Stimulated activated naive B cell treated with anti-CD40 and anti-IgM and Interleukin-4, amounts not matched to agents 10 μg/mL and 1 μg/mL and 100 μg/mL, for 72 hours (primary cell): Measurements from ENCODE around the gene TMEM255B.
"Not testable (repeated sequence)": the region's sequence is repeated elsewhere in the genome, so short reads cannot be mapped to it uniquely, and the experiment has no call there.

Experiments
- ATAC-seq, 2 donors: fragments of 150-1000 bp; cut with Tn5 transposase; replicated peaks; 2 replicates each; pipeline ENCODE4 v1.10.0; 2021; ENCODE audit warnings: moderate library complexity in 1 of 2
- DNase-seq: peaks from one replicate; pipeline ENCODE4 v3.0.0; 2021
- H3K27ac Mint-ChIP-seq: one replicate; pipeline ENCODE4 v1.8.0; 2022; ENCODE audit warnings: mild to moderate bottlenecking, mixed read lengths
- H3K27me3 Mint-ChIP-seq, 2 donors: one replicate each; pipeline ENCODE4 v1.8.0; 2022; ENCODE audit warnings: mixed read lengths in 2 of 2
- H3K36me3 Mint-ChIP-seq, 2 donors: one replicate each; pipeline ENCODE4 v1.8.0; 2022; ENCODE audit warnings: mixed read lengths in 2 of 2, mild to moderate bottlenecking in 1 of 2
- H3K4me1 Mint-ChIP-seq, 2 donors: one replicate each; pipeline ENCODE4 v1.8.0; 2022; ENCODE audit warnings: mixed read lengths in 2 of 2, mild to moderate bottlenecking in 1 of 2
- H3K4me3 Mint-ChIP-seq, 2 donors: one replicate each; pipeline ENCODE4 v1.8.0; 2022; ENCODE audit warnings: mild to moderate bottlenecking in 2 of 2, mixed read lengths in 2 of 2, moderate library complexity in 1 of 2
- H3K9me3 Mint-ChIP-seq, 2 donors: one replicate each; pipeline ENCODE4 v1.8.0; 2022; ENCODE audit warnings: mixed read lengths in 2 of 2, mild to moderate bottlenecking in 1 of 2

TMEM255B gene

GRCh38 chr13:113741191-113741668, 17.8 kb upstream of the TMEM255B start:
- Mint-ChIP-seq H3K27ac (no peak overlapping the region), H3K4me3 (no peak overlapping the region), H3K9me3 (no peaks in the 10 kb centered on the region), H3K36me3 (peaks cover 0 to 3% of the 10 kb centered on the region in 2 donors), H3K4me1 (peaks cover 19 to 24% of the 10 kb centered on the region in 2 donors), H3K27me3 (peaks cover 48 to 68% of the 10 kb centered on the region in 2 donors)
- no peak for DNase-seq
- ATAC-seq = no peak

- Mint-ChIP-seq H3K27ac (no peak overlapping the region), H3K27me3 (peaks cover 46 to 62% of the 10 kb centered on the region in 2 donors), H3K4me1 (peaks cover 19 to 22% of the 10 kb centered on the region in 2 donors), H3K9me3 (no peaks in the 10 kb centered on the region), H3K36me3 (peaks cover 0 to 3% of the 10 kb centered on the region in 2 donors), H3K4me3 (no peak overlapping the region)
- ATAC-seq = peak; percentile 77 to 86
- DNase-seq = no peak
Measured at GRCh38 chr13:113742000-113742441, 17.0 kb upstream of the TMEM255B start.

DNA sequence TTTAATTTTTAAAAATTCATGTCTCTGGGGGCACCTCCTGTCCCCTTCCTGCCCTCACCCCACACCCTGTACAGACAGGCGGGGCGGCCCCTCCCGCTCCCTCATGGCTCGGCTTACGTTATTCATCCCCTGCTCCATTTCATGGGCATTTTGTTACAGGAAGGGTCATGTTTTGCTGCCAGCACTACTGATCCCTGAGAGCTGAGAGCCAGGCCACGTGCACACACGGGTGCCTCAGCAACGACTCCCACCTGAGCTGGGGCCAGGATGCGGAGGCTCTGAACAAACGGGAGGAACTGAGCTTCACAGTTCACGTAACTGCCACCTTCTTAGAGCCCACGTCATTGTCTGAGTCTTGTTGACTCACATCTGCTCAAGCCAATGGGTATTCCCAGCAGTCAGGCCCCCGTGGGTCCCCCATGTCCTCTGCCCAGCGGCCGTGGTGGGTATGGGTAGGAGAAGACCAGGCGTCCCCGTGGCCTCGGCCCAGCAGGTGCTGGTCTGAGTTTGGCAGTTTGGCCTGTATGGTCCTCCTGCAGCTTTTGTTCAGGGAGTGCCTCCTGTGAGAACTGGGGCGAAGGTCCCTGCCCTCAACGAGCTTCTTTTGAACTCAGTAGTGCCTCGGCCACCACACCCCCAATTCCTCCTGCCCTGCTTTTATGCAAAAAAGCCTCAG, 16.4 kb upstream of the TMEM255B start:
- peak overlapping the region; percentile 25 for H3K27ac Mint-ChIP-seq
- H3K9me3 Mint-ChIP-seq = no peaks in the 10 kb centered on the region
- no peak overlapping the region for H3K4me3 Mint-ChIP-seq
- peaks cover 19 to 22% of the 10 kb centered on the region in 2 donors for H3K4me1 Mint-ChIP-seq
- ATAC-seq (peak in 1 of 2 donors; percentile 71), DNase-seq (no peak)
- H3K27me3 Mint-ChIP-seq = peaks cover 46 to 59% of the 10 kb centered on the region in 2 donors
- H3K36me3 Mint-ChIP-seq = peaks cover 0 to 3% of the 10 kb centered on the region in 2 donors

GRCh38 chr13:113743366-113744195, 15.4 kb upstream of the TMEM255B start:
- Mint-ChIP-seq H3K36me3 (peaks cover 0 to 3% of the 10 kb centered on the region in 2 donors), H3K27ac (no peak overlapping the region), H3K4me3 (no peak overlapping the region), H3K27me3 (peaks cover 46 to 52% of the 10 kb centered on the region in 2 donors), H3K9me3 (no peaks in the 10 kb centered on the region), H3K4me1 (peaks cover 19 to 22% of the 10 kb centered on the region in 2 donors)
- ATAC-seq (no peak), DNase-seq (no peak)

DNA sequence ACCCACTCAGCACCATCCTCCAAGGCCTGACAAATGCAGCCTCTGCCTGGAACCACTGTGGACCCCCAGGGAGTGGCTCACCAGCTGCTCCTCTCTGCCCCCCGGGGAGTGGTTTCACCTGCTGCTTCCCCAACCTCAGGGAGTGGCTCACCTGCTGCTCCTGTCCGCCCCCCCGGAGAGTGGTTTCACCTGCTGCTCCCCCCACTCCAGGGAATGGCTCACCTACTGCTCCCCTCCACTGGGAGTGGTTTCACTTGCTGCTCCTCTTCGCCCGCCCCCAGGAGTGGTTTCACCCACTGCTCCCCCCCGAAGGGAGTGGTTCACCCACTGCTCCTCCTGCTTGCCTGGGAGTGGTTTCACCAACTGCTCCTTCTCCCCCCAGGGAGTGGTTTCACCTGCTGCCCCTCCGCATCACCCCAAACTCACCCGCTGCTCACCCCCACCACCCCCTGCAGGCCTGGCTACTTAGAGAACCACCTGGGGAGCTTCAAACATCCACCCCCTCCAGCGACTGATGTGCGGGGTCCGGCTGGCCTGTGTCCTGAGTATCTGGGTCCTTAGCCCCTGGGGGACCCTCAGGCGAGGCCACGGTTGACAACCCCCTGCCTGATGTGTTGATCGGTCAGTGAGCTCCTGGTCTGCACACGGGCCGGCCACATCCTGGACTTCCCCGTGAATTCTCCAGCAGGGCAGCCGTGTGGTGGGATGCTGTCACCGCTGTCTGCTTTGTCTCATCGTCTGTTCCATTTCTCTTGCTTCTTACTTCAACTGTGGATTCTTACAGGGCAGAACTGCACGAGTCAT, 14.6 kb upstream of the TMEM255B start:
- Mint-ChIP-seq H3K27me3 (peaks cover 44 to 49% of the 10 kb centered on the region in 2 donors), H3K9me3 (no peaks in the 10 kb centered on the region), H3K36me3 (peaks cover 0 to 3% of the 10 kb centered on the region in 2 donors), H3K27ac (no peak overlapping the region), H3K4me3 (no peak overlapping the region), H3K4me1 (peaks cover 19 to 22% of the 10 kb centered on the region in 2 donors)
- ATAC-seq (no peak), DNase-seq (no peak)

GRCh38 chr13:113745059-113745458, 14.0 kb upstream of the TMEM255B start:
- Mint-ChIP-seq H3K9me3 (no peaks in the 10 kb centered on the region), H3K27ac (no peak overlapping the region), H3K36me3 (peaks cover 0 to 3% of the 10 kb centered on the region in 2 donors), H3K27me3 (peaks cover 37 to 43% of the 10 kb centered on the region in 2 donors), H3K4me3 (no peak overlapping the region), H3K4me1 (peaks cover 19 to 22% of the 10 kb centered on the region in 2 donors)
- ATAC-seq (no peak), DNase-seq (no peak)

DNA sequence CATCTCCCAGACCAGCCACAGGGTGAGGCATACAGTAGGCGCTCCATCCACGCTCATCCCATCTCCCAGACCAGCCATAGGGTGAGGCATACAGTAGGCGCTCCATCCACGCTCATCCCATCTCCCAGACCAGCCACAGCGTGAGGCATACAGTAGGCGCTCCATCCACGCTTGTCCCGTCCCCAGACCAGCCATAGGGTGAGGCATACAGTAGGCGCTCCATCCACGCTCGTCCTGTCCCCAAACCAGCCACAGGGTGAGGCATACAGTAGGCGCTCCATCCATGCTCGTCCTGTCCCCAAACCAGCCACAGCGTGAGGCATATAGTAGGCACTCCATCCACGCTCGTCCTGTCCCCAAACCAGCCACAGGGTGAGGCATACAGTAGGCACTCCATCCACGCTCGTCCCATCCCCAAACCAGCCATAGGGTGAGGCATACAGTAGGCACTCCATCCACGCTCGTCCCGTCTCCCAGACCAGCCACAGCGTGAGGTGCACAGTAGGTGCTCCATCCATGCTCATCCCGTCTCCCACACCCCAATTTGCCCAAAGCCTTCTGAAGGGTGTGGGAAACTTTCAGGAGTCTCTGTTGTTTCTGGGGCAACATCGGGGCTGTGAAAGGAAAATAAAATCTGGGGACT, 13.4 kb upstream of the TMEM255B start:
- not testable (repeated sequence) for ATAC-seq, H3K27ac Mint-ChIP-seq, H3K36me3 Mint-ChIP-seq, H3K4me3 Mint-ChIP-seq, DNase-seq, H3K9me3 Mint-ChIP-seq
- H3K27me3 Mint-ChIP-seq = peaks cover 32 to 37% of the 10 kb centered on the region in 2 donors
- peaks cover 18 to 21% of the 10 kb centered on the region in 2 donors for H3K4me1 Mint-ChIP-seq

DNA sequence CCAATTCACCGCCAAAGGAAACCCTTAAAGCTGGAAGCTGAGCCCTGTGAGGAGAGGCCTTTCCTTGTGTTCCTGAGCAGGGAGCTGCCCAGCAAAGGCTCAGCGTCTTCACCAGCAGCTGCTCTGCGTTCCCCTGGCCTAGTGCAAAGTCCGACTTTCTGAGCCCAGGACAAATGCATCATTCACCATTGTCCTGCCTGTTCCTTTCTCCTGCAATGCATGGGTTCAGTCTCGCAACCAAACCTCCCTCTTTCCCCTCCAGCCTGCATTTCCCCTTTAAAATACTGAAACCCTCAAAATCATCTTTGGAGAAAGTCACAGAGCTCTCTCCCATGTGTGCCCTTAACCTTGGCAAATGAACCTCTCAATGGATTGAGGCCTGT, 12.9 kb upstream of the TMEM255B start:
- DNase-seq (no peak), ATAC-seq (no peak)
- Mint-ChIP-seq H3K36me3 (peaks cover 0 to 3% of the 10 kb centered on the region in 2 donors), H3K4me1 (peaks cover 13 to 16% of the 10 kb centered on the region in 2 donors), H3K27me3 (peaks cover 27 to 32% of the 10 kb centered on the region in 2 donors), H3K27ac (no peak overlapping the region), H3K9me3 (peaks cover 3 to 6% of the 10 kb centered on the region in 2 donors), H3K4me3 (no peak overlapping the region)

DNA sequence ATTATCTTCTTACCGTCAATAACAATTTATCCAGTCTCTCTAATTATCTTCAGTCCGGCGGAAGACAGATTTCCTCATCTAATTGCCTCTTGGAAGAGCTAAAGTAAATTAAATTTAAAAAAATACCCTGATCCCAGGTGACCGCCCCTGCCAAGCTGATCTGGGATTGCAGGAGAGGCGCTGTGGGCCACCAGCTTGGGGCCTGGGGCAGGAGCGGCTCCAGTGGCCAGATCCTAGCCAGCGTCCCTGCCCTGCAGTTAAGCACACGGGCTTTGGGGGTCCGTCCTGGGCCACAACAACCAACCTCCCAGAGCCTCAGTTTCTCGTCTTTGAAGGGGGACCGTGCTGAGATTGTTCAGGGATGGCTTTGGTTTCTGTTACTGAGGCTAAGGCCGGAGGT, 12.4 kb upstream of the TMEM255B start:
- no peak for DNase-seq
- H3K27me3 Mint-ChIP-seq = peaks cover 22 to 27% of the 10 kb centered on the region in 2 donors
- H3K4me1 Mint-ChIP-seq = peaks cover 8 to 12% of the 10 kb centered on the region in 2 donors
- H3K27ac Mint-ChIP-seq = no peak overlapping the region
- H3K4me3 Mint-ChIP-seq = no peak overlapping the region
- peaks cover 6 to 9% of the 10 kb centered on the region in 2 donors for H3K9me3 Mint-ChIP-seq
- H3K36me3 Mint-ChIP-seq = peaks cover 0 to 3% of the 10 kb centered on the region in 2 donors
- ATAC-seq = no peak

DNA sequence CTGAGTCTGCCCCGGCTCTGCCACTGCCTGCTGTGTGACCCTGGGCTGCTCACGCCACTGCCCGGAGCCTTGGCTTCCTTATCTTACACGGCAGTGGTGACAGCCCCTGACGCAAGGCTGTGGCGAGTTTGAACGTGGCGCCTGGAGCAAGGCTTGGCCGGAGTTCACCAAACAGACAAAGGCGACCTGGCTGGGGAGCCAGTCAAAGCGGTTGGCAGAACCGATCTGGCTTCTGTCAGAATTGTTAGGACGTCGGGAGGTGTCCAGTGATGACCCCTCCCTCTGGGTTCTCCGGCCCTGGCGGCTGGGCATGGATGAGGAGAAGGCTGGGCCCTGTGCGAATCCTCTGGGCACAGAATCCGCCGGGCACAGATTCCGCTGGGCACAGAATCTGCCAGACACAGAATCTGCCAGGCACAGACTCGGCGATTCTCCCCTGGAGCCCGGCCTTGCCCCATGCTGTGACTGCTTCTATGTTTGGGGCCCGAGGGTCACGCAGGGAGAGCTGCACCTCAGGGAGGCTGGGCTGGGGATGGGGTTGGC, 11.7 kb upstream of the TMEM255B start:
- peaks cover 0 to 3% of the 10 kb centered on the region in 2 donors for H3K36me3 Mint-ChIP-seq
- DNase-seq (no peak), ATAC-seq (no peak)
- H3K4me1 Mint-ChIP-seq = peaks cover 1 to 5% of the 10 kb centered on the region in 2 donors
- peaks cover 18 to 20% of the 10 kb centered on the region in 2 donors for H3K27me3 Mint-ChIP-seq
- H3K4me3 Mint-ChIP-seq = no peak overlapping the region
- H3K9me3 Mint-ChIP-seq = peaks cover 6 to 9% of the 10 kb centered on the region in 2 donors
- no peak overlapping the region for H3K27ac Mint-ChIP-seq

GRCh38 chr13:113748101-113748861, 10.7 kb upstream of the TMEM255B start:
- Mint-ChIP-seq H3K9me3 (peaks cover 6 to 9% of the 10 kb centered on the region in 2 donors), H3K4me1 (peaks cover 0 to 1% of the 10 kb centered on the region in 2 donors), H3K4me3 (no peak overlapping the region), H3K27me3 (peaks cover 10 to 13% of the 10 kb centered on the region in 2 donors), H3K36me3 (peaks cover 0 to 3% of the 10 kb centered on the region in 2 donors), H3K27ac (no peak overlapping the region)
- ATAC-seq (no peak), DNase-seq (no peak)

DNA sequence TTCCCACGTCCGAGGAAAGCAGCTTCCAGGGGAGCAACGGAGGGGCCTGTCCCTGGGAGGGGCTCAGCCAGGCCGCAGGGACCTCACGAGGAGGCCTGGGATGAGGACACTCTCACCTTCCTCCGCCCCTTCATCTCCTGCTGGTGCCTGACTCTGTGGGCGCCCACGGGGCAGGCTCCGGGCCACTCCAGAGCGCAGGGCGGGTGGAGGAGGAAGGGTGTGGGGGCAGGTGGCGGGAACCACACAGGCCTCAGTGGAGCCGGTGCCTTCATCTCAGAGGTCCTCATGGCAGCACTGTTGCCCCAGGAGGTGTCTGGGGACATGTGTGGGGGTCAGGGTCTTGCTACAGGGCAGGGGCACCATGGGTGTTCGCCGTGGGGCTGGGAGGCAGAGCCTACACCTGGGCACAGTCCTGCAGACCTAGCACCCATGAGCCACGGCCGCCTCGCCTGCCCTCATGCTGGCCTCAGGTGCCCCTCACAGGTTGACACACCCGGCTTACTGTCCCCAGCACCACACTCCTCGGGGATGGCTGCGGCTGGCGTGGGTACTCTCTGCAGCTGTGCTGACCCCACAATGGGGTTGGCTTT, 10.1 kb upstream of the TMEM255B start:
- H3K27ac Mint-ChIP-seq = no peak overlapping the region
- H3K9me3 Mint-ChIP-seq = peaks cover 6 to 9% of the 10 kb centered on the region in 2 donors
- DNase-seq = no peak
- no peak overlapping the region for H3K4me3 Mint-ChIP-seq
- peaks cover 0 to 1% of the 10 kb centered on the region in 2 donors for H3K4me1 Mint-ChIP-seq
- no peak for ATAC-seq
- H3K36me3 Mint-ChIP-seq = peaks cover 0 to 3% of the 10 kb centered on the region in 2 donors
- peaks cover 7 to 9% of the 10 kb centered on the region in 2 donors for H3K27me3 Mint-ChIP-seq
